Measurements from ENCODE around the gene IPO8. TPM values are rescaled to one million over a fixed set of nuclear protein-coding genes. Genes with fewer than 3 reads are reported as not detected.

Gene IPO8
- total RNA-seq, 1 donor from 2014 or later: 79.7 TPM

DNA sequence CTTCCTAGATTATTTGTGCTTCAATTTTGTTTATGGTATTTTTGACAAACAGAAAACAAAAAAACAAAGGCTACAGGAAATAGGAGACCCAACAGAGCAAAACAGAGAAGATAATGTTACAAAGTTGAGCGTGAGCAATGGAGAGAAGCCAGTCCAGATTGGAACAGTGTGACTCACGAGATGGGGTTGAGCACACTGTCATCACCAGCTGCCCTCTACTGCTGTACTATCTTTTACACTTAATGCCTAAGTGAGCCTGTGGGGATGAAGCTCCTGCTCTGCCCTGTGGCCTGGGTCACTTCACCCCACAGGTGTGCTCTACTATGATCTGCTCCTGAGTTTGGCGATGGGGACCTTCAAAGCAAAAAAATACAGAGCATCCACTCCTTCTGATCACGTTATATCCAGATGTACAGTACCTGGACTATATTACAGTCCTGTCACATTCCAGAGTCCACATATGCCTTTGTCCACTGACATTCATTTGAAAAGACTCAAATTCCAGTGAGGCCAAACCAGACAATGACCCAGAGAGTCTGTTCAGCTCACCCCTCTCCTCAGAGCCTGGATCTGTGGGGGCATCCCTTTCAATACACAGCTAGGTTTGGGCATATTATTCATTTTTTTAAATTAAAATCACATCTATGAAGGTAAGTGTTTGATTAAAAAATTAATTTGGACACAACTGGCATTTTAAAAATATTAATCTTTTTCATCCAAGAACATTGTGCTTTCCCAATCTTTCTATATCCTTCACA, 4.4 kb downstream of the IPO8 start:
- DNase-seq (ENCODE audit: low spot score in 2 of 2): no peak
- Histone ChIP-seq H3K27ac (peak overlapping the region in 1 of 2 donors; percentile 14), H3K4me3 (no peak overlapping the region), H3K9me3 (no peaks in the 10 kb centered on the region), H3K27me3 (no peaks in the 10 kb centered on the region), H3K36me3 (no peaks in the 10 kb centered on the region), H3K4me1 (peaks cover 10 to 11% of the 10 kb centered on the region in 2 donors)
- TF ChIP-seq, protein P1, sequence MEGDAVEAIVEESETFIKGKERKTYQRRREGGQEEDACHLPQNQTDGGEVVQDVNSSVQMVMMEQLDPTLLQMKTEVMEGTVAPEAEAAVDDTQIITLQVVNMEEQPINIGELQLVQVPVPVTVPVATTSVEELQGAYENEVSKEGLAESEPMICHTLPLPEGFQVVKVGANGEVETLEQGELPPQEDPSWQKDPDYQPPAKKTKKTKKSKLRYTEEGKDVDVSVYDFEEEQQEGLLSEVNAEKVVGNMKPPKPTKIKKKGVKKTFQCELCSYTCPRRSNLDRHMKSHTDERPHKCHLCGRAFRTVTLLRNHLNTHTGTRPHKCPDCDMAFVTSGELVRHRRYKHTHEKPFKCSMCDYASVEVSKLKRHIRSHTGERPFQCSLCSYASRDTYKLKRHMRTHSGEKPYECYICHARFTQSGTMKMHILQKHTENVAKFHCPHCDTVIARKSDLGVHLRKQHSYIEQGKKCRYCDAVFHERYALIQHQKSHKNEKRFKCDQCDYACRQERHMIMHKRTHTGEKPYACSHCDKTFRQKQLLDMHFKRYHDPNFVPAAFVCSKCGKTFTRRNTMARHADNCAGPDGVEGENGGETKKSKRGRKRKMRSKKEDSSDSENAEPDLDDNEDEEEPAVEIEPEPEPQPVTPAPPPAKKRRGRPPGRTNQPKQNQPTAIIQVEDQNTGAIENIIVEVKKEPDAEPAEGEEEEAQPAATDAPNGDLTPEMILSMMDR (IDR thresholded peaks at IDR 0.05): no peak
- intact Hi-C loops (cut with DNase I): no loop called here

DNA sequence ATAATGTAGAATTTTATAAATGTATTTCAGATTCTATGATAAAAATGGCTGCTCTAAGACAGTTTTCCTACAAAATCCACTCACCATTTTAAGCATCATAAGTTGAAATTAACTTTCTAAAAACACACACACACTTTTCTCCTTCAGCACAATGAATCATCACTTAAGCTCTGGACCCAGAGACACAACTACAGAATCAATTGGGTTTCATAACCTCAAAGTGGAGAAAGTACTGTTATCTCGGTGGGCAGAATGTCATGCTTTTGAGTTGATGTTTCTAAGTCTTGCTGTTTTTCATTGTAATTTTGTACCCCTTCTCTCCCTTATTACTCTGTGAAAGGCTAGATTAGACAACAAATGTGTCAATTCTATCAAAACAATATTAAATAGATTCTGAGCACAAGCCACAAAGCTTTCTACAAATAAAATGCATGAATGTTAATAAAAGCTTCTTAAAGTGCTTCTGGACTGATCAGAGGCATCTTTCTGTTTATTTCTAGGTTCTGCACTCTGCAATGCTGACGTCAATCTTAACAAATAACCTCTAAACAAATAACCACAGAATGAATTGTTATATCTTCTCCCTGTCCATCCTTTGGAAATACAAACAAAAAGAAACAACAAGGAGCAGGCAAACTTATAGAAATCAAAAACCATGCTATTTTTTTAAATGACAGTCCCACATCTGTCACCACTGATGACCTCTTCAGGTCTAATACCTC, 8.2 kb downstream of the IPO8 start:
- Histone ChIP-seq H3K4me1 (no peaks in the 10 kb centered on the region), H3K9me3 (no peaks in the 10 kb centered on the region), H3K27ac (no peak overlapping the region), H3K4me3 (no peak overlapping the region), H3K36me3 (peaks cover 5 to 9% of the 10 kb centered on the region in 2 donors), H3K27me3 (no peaks in the 10 kb centered on the region)
- intact Hi-C loops (cut with DNase I): no loop called here
- TF ChIP-seq, protein P1 (IDR thresholded peaks at IDR 0.05): no peak
- DNase-seq (ENCODE audit: low spot score in 2 of 2): no peak

DNA sequence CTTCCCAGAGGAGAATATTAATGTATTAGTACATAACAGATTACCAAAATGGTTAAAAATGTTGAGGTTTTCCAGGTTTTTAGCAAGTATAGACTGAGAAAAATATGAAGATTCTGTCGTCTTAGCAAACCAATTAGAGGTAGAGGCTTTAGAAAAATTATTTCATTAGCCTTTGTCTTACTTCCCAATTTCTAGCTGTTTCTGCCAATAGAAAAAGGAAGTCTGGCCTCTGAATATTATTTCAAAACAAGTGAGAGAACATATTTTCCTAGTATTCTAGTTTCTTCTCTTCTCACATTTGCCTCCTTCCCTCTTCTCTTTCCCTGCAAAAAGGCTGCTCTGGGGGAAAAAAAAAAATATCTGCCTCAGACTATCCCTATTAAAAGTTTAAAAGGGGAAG, 16.4 kb downstream of the IPO8 start:
- Histone ChIP-seq H3K4me3 (no peak overlapping the region), H3K4me1 (no peaks in the 10 kb centered on the region), H3K27me3 (no peaks in the 10 kb centered on the region), H3K36me3 (peaks cover 21 to 67% of the 10 kb centered on the region in 2 donors), H3K27ac (no peak overlapping the region), H3K9me3 (no peaks in the 10 kb centered on the region)
- TF ChIP-seq, protein P1 (IDR thresholded peaks at IDR 0.05): no peak
- DNase-seq (ENCODE audit: low spot score in 2 of 2): no peak
- intact Hi-C loops (cut with DNase I): no loop called here

DNA sequence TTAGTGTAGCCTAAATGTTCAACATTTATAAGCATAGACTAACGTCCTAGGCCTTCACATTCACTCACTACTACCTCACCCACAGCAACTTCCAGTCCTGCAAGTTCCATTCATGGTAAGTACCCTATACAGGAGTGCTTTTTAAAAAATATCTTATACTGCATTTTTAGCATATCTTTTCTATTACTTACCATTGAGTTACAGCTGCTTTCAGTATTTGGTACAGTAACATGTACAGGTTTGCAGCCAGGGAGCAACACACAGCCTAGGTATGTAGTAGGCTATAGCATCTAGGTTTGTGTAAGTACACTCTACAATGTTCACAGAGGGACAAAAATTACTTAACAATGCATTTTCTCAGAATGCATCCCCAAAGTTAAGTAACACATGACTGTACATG, 17.4 kb downstream of the IPO8 start:
- H3K27me3 ChIP-seq: no peaks in the 10 kb centered on the region
- TF ChIP-seq, protein P1 (IDR thresholded peaks at IDR 0.05): no peak
- DNase-seq (ENCODE audit: low spot score in 2 of 2): no peak
- H3K4me3 ChIP-seq: no peak overlapping the region
- intact Hi-C loops (cut with DNase I): no loop called here
- no peak overlapping the region for H3K27ac ChIP-seq
- no peaks in the 10 kb centered on the region for H3K9me3 ChIP-seq
- no peaks in the 10 kb centered on the region for H3K4me1 ChIP-seq
- H3K36me3 ChIP-seq: peaks cover 28 to 73% of the 10 kb centered on the region in 2 donors

DNA sequence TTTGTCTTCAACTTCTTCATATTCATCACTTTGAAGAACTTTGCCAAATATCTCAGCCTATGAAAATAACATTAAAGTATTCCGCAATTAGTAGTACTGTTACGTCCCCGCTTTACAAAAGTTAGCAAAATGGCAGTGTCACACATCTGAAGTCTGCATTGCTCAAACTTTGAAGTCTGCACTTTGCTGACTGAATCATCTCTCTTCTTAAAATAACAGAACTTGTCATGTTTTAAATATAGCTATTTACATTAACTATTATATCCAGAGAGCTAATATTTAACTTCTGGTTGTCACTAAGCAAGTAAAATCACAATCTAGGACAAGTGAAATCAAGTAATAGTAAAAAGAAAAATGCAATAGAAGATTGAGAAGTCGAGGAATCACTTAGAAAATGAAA, 34.5 kb downstream of the IPO8 start:
- peaks cover 50 to 64% of the 10 kb centered on the region in 2 donors for H3K36me3 ChIP-seq
- no peaks in the 10 kb centered on the region for H3K4me1 ChIP-seq
- DNase-seq (ENCODE audit: low spot score in 2 of 2): no peak
- no peaks in the 10 kb centered on the region for H3K27me3 ChIP-seq
- TF ChIP-seq, protein P1 (IDR thresholded peaks at IDR 0.05): no peak
- no peak overlapping the region for H3K4me3 ChIP-seq
- intact Hi-C loops (cut with DNase I): no loop called here
- H3K27ac ChIP-seq: no peak overlapping the region
- H3K9me3 ChIP-seq: no peaks in the 10 kb centered on the region

All from ascending aorta (tissue), 2 donors.